NCI-H1105 (cell line): ENCODE measurements around the gene CST1.
"Not testable (repeated sequence)": the region's sequence is repeated elsewhere in the genome, so short reads cannot be mapped to it uniquely, and the experiment has no call there.

ENCODE experiments used
- DNase-seq: peaks from one replicate; lab custom pipeline; 2025; lab: John Stamatoyannopoulos, UW

CST1 gene

DNA sequence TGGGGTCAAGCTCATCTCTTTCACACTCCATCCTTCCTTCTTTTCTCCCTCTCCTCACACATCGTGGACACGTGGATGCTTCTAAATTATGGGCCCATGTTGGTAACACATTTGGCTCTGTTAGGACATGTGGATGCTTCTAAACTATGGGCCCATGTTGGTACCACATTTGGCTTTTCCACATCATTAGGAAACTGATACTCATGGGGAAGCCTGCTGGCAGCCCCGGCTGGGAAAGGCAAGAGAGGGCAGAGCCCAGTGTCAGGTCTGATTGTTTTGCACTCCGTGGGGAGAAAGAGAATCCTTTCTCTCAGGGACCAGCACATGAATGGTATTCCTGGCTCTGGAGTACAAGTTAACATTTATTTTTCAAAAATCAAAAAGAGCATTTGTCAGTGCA lies 4.0 kb upstream of the CST1 start:
- DNase-seq, result no peak

GRCh38 chr20:23753589-23753988 lies 2.9 kb upstream of the CST1 start:
- no peak for DNase-seq

DNA sequence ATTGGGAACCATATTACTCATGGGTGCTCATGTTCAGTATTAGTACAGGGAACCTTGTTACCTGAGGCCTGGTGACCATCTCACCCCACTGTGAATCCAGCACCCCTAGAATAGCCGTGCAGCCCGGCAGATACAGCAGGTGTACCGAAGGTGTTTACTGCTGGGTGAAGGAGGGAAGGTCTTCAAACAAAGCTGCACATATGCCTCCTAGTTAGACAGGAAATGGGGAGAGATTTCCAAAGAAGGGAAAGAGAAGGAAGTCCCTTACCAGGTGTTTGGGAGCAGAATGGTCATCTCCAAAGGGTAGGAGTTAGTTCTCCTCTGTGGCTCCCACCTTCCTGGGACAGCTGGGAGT lies 2.4 kb upstream of the CST1 start:
- no peak for DNase-seq

DNA sequence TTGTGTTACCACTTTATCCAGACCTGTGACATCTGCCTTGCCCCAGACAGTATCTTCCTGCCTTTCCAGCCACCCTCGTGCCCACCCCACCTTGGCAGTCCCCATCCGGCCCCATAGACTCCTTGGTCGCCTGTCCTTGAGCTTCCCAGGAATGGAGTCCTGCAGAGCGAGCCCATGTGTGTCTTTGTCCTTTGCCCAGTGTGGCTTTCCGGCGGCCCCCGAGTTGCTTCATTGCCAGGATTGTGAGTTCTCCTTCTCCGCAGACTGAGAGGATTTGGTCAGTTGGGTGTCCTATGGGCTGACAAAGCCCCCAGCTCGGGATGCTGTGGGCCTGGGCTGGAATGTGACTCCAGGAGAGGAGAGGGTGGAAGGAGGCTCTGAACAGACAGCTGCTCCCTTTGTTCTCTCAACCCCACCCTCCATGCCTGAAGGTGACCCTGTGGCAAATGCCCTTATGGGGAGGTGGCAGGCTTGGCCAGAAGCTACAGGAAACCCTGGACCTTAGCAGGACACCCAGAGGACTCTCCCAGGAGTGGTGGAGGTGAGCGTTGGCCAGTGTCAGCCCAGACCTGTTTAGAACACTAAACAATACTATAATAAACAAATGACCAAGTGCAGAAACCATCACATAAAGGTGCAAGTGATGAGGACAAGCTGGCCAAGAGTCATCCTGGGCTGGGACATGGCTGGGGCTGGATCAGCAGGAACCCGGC lies 1.9 kb upstream of the CST1 start:
- no peak for DNase-seq

GRCh38 chr20:23752019-23752418 lies 1.3 kb upstream of the CST1 start:
- no peak for DNase-seq

DNA sequence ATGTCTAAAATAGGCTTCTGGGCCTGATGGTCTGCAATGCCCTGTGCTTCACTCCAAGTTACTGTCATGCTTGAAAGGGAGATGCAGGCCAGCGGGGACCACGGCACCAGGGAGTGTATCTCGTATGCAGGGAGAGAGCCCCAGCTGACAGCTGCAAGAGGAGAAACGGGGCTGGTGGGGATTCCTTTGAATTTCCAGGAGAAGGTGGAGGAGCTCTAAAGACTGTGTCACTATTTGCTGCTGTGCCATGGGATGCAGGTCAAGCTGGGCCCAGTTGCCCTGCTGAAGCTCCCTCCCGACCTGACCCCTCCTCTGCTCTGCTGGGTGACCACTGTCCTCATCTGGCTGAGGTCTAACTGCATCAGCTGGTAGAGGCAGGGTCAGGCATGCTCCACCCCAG lies 989 bp downstream of the CST1 start:
- no peak for DNase-seq

DNA sequence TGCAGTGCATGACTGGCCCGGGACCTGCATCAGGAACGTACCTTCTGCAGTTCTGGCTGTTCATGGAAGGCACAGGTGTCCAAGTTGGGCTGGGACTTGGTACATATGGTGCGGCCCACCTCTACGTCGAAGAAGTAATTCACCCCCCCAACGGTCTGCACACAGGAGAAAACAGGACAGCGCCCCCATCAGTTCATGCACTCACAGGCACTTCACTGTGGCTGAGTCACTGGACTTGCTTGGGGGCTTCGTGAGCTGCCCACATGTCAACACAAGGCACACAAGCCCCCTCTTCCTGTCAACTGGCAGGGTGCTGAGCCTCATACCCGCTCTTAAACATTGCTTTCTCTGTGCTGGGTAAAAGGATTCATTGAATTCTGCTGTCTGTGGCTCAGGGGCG lies 1.8 kb downstream of the CST1 start:
- DNase-seq, result not testable (repeated sequence)

- not testable (repeated sequence) for DNase-seq
These were observed 3.2 kb downstream of the CST1 start for GRCh38 chr20:23747551-23747950.

DNA sequence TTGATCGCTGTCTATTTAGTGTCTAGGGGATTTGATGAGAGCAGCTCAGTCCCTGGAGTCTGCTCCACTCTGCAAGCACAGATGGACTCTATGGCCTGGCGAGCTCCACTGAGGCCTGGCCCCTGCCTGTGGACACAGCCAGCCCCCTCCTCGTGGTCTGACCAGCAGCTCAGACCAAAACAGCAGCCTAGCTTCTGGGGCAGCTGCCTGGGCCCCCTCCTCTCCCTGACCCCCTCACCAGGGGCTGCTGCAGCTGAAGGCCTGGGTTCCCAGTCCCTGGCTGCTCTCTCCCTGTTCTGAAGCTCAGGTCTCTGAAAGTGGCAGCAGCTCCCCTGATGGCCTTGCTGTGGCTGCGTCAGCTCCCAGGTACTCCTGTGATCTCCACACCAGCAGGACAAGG lies 3.6 kb downstream of the CST1 start:
- not testable (repeated sequence) for DNase-seq

DNA sequence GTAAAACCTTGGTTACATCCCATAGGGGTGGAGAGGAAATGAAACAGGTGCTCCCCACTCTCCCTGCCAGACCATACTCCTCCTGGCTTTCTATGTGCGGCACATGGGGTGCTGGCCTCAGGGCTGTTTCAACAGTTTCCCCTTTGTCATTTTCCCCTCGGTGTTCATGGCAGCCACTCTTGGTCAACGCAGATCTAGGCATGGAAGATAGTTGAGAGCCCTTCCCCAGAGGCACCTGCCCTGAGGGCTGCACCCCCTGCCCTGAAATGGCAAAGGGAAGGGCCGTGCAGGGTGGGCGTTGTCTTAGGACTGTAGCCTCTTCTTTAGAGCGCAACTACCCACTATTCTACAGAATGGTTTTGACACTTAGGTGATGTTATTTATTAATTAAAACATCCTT lies 4.4 kb downstream of the CST1 start:
- no peak for DNase-seq

GRCh38 chr20:23745247-23745646 lies 5.5 kb downstream of the CST1 start:
- DNase-seq, result no peak

- DNase-seq, result no peak
These were observed 5.9 kb downstream of the CST1 start for GRCh38 chr20:23744817-23745216.

DNA sequence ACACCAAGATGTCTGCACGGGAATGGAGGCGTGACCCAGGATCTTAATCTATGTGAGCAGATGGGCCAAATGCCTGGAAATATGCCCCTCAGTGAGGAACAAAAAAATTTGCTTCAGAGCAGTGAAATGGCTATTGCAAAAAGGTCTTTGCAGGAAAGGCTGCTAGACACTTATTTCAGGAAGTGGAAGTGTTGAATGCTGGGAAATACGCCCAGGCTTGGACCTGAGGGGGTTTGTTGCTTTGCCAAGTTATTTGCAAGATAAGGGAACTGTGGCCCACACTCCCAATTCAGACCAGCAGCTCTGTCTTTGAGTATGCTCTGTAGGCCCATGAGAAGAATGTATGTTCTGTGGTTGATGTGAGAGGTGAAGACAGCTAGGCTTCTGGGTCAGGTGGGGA lies 15.3 kb downstream of the CST1 start:
- not testable (repeated sequence) for DNase-seq

DNA sequence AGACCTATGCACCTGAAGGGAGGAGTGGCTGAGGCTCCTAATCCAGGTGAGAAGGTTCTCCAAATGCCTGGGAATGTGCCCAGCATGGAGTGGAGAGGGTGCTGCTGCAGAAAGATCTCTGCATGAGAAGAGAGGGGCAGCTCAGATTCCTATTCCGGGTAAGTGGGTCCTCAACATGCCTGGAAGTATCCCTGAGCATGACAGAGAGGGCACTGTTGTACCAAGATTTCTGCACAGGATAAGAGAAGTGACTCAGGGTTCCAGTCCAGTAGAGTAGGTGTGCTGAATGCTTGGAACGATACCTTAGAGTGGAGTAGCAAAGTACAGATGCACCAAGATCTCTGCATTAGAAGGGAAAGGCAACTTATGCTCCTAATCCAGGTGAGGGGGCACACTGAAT lies 15.8 kb downstream of the CST1 start:
- not testable (repeated sequence) for DNase-seq

GRCh38 chr20:23734440-23734839 lies 16.3 kb downstream of the CST1 start:
- not testable (repeated sequence) for DNase-seq

GRCh38 chr20:23727016-23727415 lies 23.7 kb downstream of the CST1 start:
- no peak for DNase-seq

GRCh38 chr20:23725102-23725501 lies 25.6 kb downstream of the CST1 start:
- no peak for DNase-seq

DNA sequence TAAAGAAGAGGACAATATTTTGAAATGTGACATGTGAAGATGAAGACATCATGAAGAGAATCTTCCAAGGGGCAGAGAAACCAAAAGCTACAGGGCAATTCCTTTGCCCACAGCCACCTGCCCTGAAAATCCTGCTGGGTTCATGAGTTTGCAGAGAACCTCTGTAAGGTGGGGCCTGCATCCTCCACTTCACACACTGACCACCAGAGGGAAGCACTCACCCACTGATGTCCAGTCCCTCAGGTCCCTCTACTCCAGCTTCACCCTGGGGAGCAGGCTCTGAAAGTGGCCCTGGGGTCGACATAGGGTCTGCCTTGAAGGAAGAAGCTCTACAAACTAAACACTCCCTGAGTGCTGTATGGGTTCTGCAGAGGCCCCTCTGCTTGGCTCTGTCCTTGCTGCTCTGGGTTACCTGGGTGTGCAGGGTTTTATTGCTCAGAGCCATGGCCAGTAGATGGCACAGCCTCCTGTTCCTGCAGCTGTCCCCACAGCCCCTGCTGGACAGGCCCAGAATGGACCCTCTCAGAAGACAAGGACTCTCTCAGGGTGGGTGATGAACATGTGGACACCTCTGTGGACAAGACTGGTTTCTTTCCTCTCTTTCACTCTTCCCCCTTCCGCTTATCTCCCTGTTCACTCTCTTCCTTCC lies 27.0 kb downstream of the CST1 start:
- not testable (repeated sequence) for DNase-seq

- not testable (repeated sequence) for DNase-seq
These were observed 27.9 kb downstream of the CST1 start for GRCh38 chr20:23722851-23723250.

DNA sequence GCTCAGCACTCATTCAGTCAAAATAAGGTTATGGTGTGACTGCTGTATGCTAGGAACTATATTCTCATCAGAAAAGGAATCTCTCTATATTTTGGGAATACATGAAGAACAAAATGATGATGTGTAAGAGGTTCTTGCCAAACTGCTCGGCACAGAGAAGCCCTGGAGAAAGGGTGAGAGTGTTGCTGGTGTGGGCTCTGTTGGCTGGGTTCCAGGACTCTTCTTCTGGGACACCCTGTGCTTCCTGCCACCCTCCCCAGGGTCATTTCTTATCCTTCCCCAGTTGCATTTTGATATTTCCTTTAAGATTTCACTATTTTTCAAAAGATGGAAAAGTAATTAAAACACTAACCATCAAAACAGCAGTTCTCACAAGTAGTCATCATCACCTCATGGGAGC lies 28.8 kb downstream of the CST1 start:
- DNase-seq, result no peak

- not testable (repeated sequence) for DNase-seq
These were observed 31.4 kb downstream of the CST1 start for GRCh38 chr20:23719351-23719750.

GRCh38 chr20:23711778-23712177 lies 39.0 kb downstream of the CST1 start:
- DNase-seq, result not testable (repeated sequence)

- DNase-seq, result no peak
These were observed 40.0 kb downstream of the CST1 start for GRCh38 chr20:23710771-23711170.

GRCh38 chr20:23705895-23706294 lies 44.8 kb downstream of the CST1 start:
- no peak for DNase-seq
